Thoracic aorta (tissue), 2 donors: ENCODE data around the gene SLC26A4. TPM values are rescaled to one million over a fixed set of nuclear protein-coding genes. Genes with fewer than 3 reads are reported as not detected.

Source experiments
- ATAC-seq: fragments of 150-250 bp; one replicate; pipeline ENCODE4 v1.8.0; 2017; ENCODE audit warnings: low read depth; ENCODE audit not compliant: insufficient number of reproducible peaks, low FRiP score
- DNase-seq: peaks from one replicate; pipeline ENCODE4 v3.0.0-alpha.2; 2020; ENCODE audit warnings: low spot score
- H3K27ac ChIP-seq, 2 donors: fragments of 200-600 bp; sonication (generic); 1 replicate in 1 of 2; 2 replicates in 1 of 2; pipeline ENCODE4 v1.5.1; 2016; ENCODE audit warnings: mild to moderate bottlenecking in 2 of 2, moderate library complexity in 2 of 2
- H3K27me3 ChIP-seq: fragments of 200-600 bp; sonication (generic); replicated peaks from 2 replicates; pipeline ENCODE4 v1.6.0; 2016; ENCODE audit warnings: mild to moderate bottlenecking; ENCODE audit not compliant: insufficient read depth
- H3K36me3 ChIP-seq: fragments of 200-600 bp; sonication (generic); one replicate; pipeline ENCODE4 v1.5.1; 2016
- H3K4me1 ChIP-seq, 2 donors: fragments of 200-600 bp; sonication (generic); 1 replicate in 1 of 2; 2 replicates in 1 of 2; pipeline versions ENCODE4 v1.5.1 to v1.6.0; 2016; ENCODE audit warnings: low read depth in 2 of 2, mild to moderate bottlenecking in 1 of 2; ENCODE audit not compliant: control insufficient read depth in 1 of 2
- H3K4me3 ChIP-seq: fragments of 200-600 bp; sonication (generic); 2 replicates; pipeline ENCODE4 v1.5.1; 2016; ENCODE audit warnings: mild to moderate bottlenecking
- H3K9me3 ChIP-seq: fragments of 200-600 bp; sonication (generic); 2 replicates; pipeline ENCODE4 v1.5.1; 2016
- total RNA-seq, 2 donors: library from RNA; depleted of rRNA; stranded (reverse); fragments of >200 nt; gene quantifications; one replicate each; pipeline versions ENCODE4 v1.1.0 to v1.2.3, GENCODE V29; 2016
- TF ChIP-seq, protein P1 (sequence below): fragments of 200-600 bp; sonication (generic); IDR thresholded peaks from one replicate; pipeline ENCODE4 v1.5.1; 2019; ENCODE audit warnings: antibody characterized with exemption

The SLC26A4 gene
- total RNA-seq, 2 donors from 2014 or later: 0.81 to 1.5 TPM

DNA sequence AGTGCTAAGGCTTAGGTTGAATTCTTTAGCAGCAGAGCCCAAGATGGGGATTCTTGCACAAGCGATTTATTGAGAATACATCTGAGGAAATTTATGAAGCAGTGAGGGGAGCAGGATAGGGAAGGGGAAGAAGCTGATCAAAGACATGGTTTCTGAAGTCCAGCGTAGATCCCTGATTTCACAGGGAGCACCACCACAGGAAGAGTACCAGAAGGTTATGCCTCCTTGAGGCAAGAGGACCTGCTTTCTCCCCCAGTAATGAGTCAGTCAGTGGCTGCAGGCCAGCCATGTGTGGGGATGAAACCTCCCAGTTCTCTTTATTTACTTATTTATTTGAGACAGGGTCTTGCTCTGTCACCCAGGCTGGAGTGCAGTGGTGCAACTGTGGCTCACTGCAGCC, 48.3 kb downstream of the SLC26A4 start:
- H3K4me3 ChIP-seq: no peak overlapping the region
- TF ChIP-seq, protein P1, sequence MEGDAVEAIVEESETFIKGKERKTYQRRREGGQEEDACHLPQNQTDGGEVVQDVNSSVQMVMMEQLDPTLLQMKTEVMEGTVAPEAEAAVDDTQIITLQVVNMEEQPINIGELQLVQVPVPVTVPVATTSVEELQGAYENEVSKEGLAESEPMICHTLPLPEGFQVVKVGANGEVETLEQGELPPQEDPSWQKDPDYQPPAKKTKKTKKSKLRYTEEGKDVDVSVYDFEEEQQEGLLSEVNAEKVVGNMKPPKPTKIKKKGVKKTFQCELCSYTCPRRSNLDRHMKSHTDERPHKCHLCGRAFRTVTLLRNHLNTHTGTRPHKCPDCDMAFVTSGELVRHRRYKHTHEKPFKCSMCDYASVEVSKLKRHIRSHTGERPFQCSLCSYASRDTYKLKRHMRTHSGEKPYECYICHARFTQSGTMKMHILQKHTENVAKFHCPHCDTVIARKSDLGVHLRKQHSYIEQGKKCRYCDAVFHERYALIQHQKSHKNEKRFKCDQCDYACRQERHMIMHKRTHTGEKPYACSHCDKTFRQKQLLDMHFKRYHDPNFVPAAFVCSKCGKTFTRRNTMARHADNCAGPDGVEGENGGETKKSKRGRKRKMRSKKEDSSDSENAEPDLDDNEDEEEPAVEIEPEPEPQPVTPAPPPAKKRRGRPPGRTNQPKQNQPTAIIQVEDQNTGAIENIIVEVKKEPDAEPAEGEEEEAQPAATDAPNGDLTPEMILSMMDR: no peak
- no peak overlapping the region for H3K27ac ChIP-seq
- no peak for DNase-seq
- H3K27me3 ChIP-seq: no peaks in the 10 kb centered on the region
- no peaks in the 10 kb centered on the region for H3K9me3 ChIP-seq
- no peak for ATAC-seq
- no peaks in the 10 kb centered on the region for H3K4me1 ChIP-seq
- no peaks in the 10 kb centered on the region for H3K36me3 ChIP-seq

DNA sequence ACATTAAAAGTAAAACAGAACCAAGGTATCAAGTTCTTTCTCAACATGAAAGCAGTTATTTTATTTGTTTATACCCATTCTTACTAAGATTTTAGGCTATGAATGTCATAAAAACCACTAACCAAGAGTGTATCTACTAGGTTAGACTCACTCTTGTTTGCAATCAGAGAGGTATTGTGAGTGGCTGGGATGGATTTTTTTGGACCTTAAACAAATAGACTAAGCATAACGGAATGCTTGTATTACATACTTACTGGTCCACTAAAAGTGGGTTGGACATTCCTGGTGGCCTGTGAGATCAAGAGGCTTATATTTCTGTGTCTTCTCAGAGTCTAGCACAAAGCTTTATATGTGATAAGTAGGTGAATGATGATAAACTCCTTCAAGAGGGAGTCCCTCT, 50.7 kb downstream of the SLC26A4 start:
- Histone ChIP-seq H3K27me3 (no peaks in the 10 kb centered on the region), H3K27ac (no peak overlapping the region), H3K36me3 (no peaks in the 10 kb centered on the region), H3K4me1 (no peaks in the 10 kb centered on the region), H3K4me3 (no peak overlapping the region), H3K9me3 (no peaks in the 10 kb centered on the region)
- DNase-seq: no peak
- TF ChIP-seq, protein P1: no peak
- ATAC-seq: no peak

DNA sequence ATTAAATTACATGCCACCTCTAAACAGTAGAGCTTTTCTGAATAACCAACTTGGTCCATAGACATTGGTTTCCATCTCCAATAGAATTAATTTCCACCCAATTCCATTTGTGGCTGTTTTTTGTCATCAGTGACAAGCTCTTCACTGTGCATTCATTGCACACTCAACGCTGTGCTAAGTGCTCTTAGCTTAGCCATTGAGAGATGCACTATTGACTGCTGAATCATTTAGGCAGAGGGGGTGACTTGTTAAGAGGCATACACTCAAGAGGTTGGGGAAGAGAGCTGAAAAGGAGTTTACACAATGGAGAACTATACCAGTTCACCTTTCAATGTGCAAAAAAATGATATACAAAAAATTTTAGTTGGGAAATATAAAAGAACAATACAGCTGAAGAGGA, 51.4 kb downstream of the SLC26A4 start:
- no peak overlapping the region for H3K27ac ChIP-seq
- H3K4me3 ChIP-seq: no peak overlapping the region
- no peak for ATAC-seq
- H3K4me1 ChIP-seq: no peaks in the 10 kb centered on the region
- H3K27me3 ChIP-seq: no peaks in the 10 kb centered on the region
- H3K36me3 ChIP-seq: no peaks in the 10 kb centered on the region
- no peak for DNase-seq
- no peaks in the 10 kb centered on the region for H3K9me3 ChIP-seq
- TF ChIP-seq, protein P1: no peak

DNA sequence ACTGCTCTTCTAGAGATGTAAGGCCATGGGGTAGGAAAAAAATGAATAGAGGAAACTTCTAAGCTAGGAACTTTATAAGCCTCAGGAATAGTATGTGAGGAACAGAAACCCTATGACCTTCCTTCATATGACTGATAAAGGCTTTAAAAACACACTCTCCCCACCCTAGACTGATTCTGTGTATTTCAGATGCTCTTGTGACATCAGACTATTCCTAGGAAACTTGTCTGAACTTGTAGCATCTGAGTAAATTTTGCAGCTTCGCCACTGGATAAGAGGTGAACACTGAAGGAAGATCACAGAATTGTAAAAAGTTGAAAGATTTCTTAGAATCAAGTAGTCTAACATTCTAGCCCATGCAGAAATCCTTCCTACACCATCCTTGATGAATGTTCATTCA, 52.3 kb downstream of the SLC26A4 start:
- ATAC-seq (no peak), DNase-seq (no peak)
- no peaks in the 10 kb centered on the region for H3K36me3 ChIP-seq

DNA sequence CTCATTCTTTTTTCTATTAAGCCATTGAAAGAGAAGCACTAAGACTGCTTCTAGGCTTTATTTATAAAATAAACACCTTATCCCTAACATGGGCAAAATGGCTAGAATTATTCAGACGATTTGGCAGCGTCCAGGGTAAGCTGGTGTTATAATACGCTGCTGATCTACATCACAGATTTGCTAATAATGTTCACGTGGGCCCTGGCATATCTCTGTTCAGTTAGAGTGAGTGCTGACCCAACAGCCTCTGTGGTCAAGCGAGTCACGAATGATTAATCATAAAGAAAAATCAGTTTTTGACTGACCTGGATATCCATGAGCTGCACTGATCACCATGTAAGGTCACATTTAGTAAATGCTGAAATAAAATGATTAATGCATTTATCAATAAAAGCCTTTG, 54.9 kb downstream of the SLC26A4 start:
- no peaks in the 10 kb centered on the region for H3K27me3 ChIP-seq
- ATAC-seq (no peak), DNase-seq (no peak)
- no peaks in the 10 kb centered on the region for H3K9me3 ChIP-seq
- no peak overlapping the region for H3K4me3 ChIP-seq
- no peak overlapping the region for H3K27ac ChIP-seq
- H3K4me1 ChIP-seq: no peaks in the 10 kb centered on the region
- TF ChIP-seq, protein P1: no peak
- H3K36me3 ChIP-seq: no peaks in the 10 kb centered on the region

More for the DNA sequence above, 52.3 kb downstream of the SLC26A4 start:
- Histone ChIP-seq H3K4me1 (no peaks in the 10 kb centered on the region), H3K4me3 (no peak overlapping the region), H3K27me3 (no peaks in the 10 kb centered on the region), H3K27ac (no peak overlapping the region), H3K9me3 (no peaks in the 10 kb centered on the region)
- TF ChIP-seq, protein P1: no peak
